Adrenal gland (tissue), 12 donors: Measurements from ENCODE around the gene TULP4. TPM values are rescaled to one million over a fixed set of nuclear protein-coding genes. Genes with fewer than 3 reads are reported as not detected.

Source experiments
- DNase-seq, 7 donors: peaks; one replicate each; pipeline ENCODE4 v3.0.0-alpha.2; 2019 to 2020
- H3K27ac ChIP-seq, 5 donors: fragments of 200-600 bp; sonication (generic) in 4 of 5; 1 replicate in 3 of 5; 2 replicates in 2 of 5; pipeline versions ENCODE4 v1.5.1 to v1.8.0; 2016 to 2020; ENCODE audit warnings: mild to moderate bottlenecking in 1 of 5
- H3K27me3 ChIP-seq: fragments of 200-600 bp; 2 replicates; pipeline ENCODE4 v1.8.0; 2021
- H3K36me3 ChIP-seq, 2 donors: fragments of 200-600 bp; replicated peaks in 1 of 2; 1 replicate in 1 of 2; 2 replicates in 1 of 2; pipeline versions ENCODE4 v1.5.1 to v1.8.0; 2018 to 2022
- H3K4me1 ChIP-seq, 2 donors: fragments of 200-600 bp; replicated peaks in 1 of 2; 1 replicate in 1 of 2; 2 replicates in 1 of 2; pipeline versions ENCODE4 v1.5.1 to v1.8.0; 2018 to 2021
- H3K4me3 ChIP-seq, 4 donors: fragments of 200-600 bp; sonication (generic) in 3 of 4; one replicate each; pipeline ENCODE4 v1.5.1; 2016 to 2018
- H3K9me3 ChIP-seq, 3 donors: fragments of 200-600 bp; sonication (generic) in 1 of 3; replicated peaks in 1 of 3; 1 replicate in 2 of 3; 2 replicates in 1 of 3; pipeline versions ENCODE4 v1.5.1 to v1.8.0; 2016 to 2021
- CTCF ChIP-seq, 6 experiments: fragments of 450-650 bp in 4 of 6; fragments of 200-600 bp in 2 of 6; sonication (generic) in 1 of 6; IDR thresholded peaks; 1 replicate in 5 of 6; 2 replicates in 1 of 6; pipeline versions ENCODE4 v1.5.1 to v1.8.0; 2016 to 2021; ENCODE audit warnings: antibody characterized with exemption in 6 of 6, mild to moderate bottlenecking in 2 of 6, moderate library complexity in 1 of 6
- POLR2A ChIP-seq, 2 donors: fragments of 450-650 bp; IDR thresholded peaks; one replicate each; pipeline ENCODE4 v1.6.1; 2017; ENCODE audit warnings: antibody characterized with exemption in 2 of 2, mild to moderate bottlenecking in 2 of 2, moderate library complexity in 1 of 2
- WGBS, 4 donors: extraction: QIAGEN DNeasy Blood & Tissue Kit in 2 of 4; methylation state at CpG; one replicate each; pipeline versions ENCODE4 v1.1.5 to v1.1.7; 2013 to 2017; 5-methylcytosine and 5-hydroxymethylcytosine counted together
- intact Hi-C, 2 donors: fragments of 100-400 bp; cut with DNase I; formaldehyde crosslinking; loops; one replicate each; pipeline versions ENCODE4 v1.14.1 to v1.15.0; 2022 to 2023
- polyA plus RNA-seq, 3 donors: library from polyadenylated mRNA; stranded (reverse); fragments of 200-250 nt in 2 of 3; fragments of 350-450 nt in 1 of 3; fragmentation: Illumina TruSeq in 1 of 3; extraction: RNeasy Lipid Tissue Mini Kit (QIAGEN cat#74804) in 1 of 3; gene quantifications; one replicate each; pipeline ENCODE4 v1.2.3, GENCODE V29; 2013 to 2014
- total RNA-seq, 9 donors: library from RNA; depleted of rRNA in 4 of 9; stranded (reverse); fragments of >200 nt in 4 of 9; fragments of 120-200 nt in 1 of 9; fragmentation: NEBNext Ultra II Directional in 1 of 9; extraction: Animal tissue kit (Norgen Biotek cat#: 25700) in 1 of 9; gene quantifications; one replicate each; pipeline versions ENCODE4 v1.1.0 to v1.2.4, GENCODE V29; 2013 to 2023
- donor health status: healthy with polysubstance abuse.
- donor health status: Bipolar disorder and iron deficiency.
- donor health status: DM: yes; HTN: yes; CAD: no.
- donor health status: DM: no; HTN: no; CAD: no.
- donor health status: DM: no; HTN: no; CAD: no.
- donor health status: DM: yes; HTN: yes; CAD: no.

The TULP4 gene
- total and polyA plus RNA-seq, 12 donors: 1.9 to 89.6 (median 61.4) TPM

DNA sequence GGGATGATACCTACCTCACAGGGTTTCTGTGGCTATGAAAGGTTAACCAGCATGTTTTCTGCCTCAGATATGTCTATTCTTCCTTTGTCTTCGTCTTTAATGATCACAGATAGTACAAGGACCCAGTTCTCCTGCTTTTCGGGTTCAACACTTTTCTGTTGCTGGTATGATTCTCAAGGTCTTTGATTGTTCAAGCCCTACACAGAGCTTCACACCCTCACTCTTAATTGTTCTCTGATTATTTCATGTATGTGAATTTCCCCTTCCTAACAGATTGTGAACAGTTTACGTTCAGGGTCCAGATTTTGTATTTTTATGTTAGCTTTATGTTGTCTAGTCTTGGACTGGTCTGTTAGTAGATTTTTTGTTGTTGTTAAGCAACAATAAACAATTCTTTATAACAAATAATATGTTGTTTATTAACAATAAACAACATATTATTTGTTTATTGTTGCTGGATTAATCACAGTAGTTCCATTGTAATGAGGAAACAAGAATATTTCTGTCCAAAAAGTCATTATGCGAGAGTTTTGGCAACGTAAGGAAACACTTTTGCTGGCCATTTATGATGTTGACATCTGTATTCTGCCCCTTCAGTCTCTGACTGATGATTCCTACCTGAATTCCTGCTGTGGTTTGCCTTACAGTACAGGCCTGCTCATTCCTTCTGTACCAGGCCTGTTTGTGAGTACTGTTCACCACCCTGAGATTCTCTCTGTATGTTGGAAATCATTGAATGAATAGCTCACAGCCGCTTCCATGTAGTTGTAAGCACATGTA is 27.2 kb upstream of the TULP4 start:
- Histone ChIP-seq H3K9me3 (no peaks in the 10 kb centered on the region), H3K27ac (no peak overlapping the region), H3K4me1 (peaks cover 0 to 14% of the 10 kb centered on the region in 2 donors), H3K27me3 (no peaks in the 10 kb centered on the region), H3K4me3 (no peak overlapping the region), H3K36me3 (no peaks in the 10 kb centered on the region)
- intact Hi-C loops: no loop called here
- no peak for DNase-seq
- TF ChIP-seq POLR2A (IDR thresholded peaks at IDR 0.05) (no peak), CTCF (IDR thresholded peaks at IDR 0.05) (no peak)
- 94 to 95% (median 95%) methylated on average over 6 of the region's 6 CpGs for WGBS, 4 donors

DNA sequence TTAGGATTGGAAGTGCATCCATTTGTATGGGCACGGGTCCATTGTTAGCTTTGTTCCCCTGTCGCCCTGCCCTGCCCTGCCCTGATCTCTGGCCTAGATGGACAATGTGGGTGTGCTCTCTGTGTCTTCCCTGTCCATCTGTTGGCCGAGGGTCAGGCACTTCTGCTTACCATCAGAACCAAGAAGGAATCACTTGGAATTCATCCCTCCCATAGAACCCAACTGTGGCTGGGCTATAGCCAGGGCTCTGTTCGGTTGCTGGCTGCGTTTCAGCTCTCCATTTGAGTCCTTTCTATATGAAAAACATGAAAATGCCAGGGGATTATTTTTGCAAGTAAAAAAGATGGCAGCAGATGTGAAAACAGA is 26.6 kb upstream of the TULP4 start:
- H3K4me1 ChIP-seq: peaks cover 0 to 14% of the 10 kb centered on the region in 2 donors
- H3K27ac ChIP-seq: no peak overlapping the region
- intact Hi-C loops: no loop called here
- no peak for TF ChIP-seq POLR2A (IDR thresholded peaks at IDR 0.05)
- no peak for TF ChIP-seq CTCF (IDR thresholded peaks at IDR 0.05)
- DNase-seq: no peak
- no peaks in the 10 kb centered on the region for H3K36me3 ChIP-seq
- 72 to 85% (median 77%) methylated on average over 5 of the region's 5 CpGs for WGBS, 4 donors
- H3K4me3 ChIP-seq: no peak overlapping the region
- no peaks in the 10 kb centered on the region for H3K27me3 ChIP-seq
- no peaks in the 10 kb centered on the region for H3K9me3 ChIP-seq

- no peaks in the 10 kb centered on the region for H3K27me3 ChIP-seq
- peaks cover 0 to 14% of the 10 kb centered on the region in 2 donors for H3K4me1 ChIP-seq
- 54 to 86% (median 61%) methylated on average over 1 of the region's 1 CpG for WGBS, 4 donors
- no peaks in the 10 kb centered on the region for H3K9me3 ChIP-seq
- intact Hi-C loops: no loop called here
- no peak for DNase-seq
- H3K27ac ChIP-seq: no peak overlapping the region
- TF ChIP-seq CTCF (IDR thresholded peaks at IDR 0.05): no peak
- TF ChIP-seq POLR2A (IDR thresholded peaks at IDR 0.05): no peak
- no peak overlapping the region for H3K4me3 ChIP-seq
- no peaks in the 10 kb centered on the region for H3K36me3 ChIP-seq
Measured at GRCh38 chr6:158286413-158286812, 25.9 kb upstream of the TULP4 start.

- intact Hi-C loops: no loop called here
- H3K27ac ChIP-seq: no peak overlapping the region
- H3K9me3 ChIP-seq: no peaks in the 10 kb centered on the region
- peaks cover 0 to 14% of the 10 kb centered on the region in 2 donors for H3K4me1 ChIP-seq
- TF ChIP-seq POLR2A (IDR thresholded peaks at IDR 0.05) (no peak), CTCF (IDR thresholded peaks at IDR 0.05) (no peak)
- H3K27me3 ChIP-seq: no peaks in the 10 kb centered on the region
- no peaks in the 10 kb centered on the region for H3K36me3 ChIP-seq
- DNase-seq: no peak
- no peak overlapping the region for H3K4me3 ChIP-seq
- 91 to 96% (median 94%) methylated on average over 4 of the region's 4 CpGs for WGBS, 4 donors
Measured at GRCh38 chr6:158287047-158287446, 25.2 kb upstream of the TULP4 start.
